Natural killer cell (primary cell): ENCODE measurements around the gene PGS1. TPM values are rescaled to one million over a fixed set of nuclear protein-coding genes. Genes with fewer than 3 reads are reported as not detected.
"Not testable (repeated sequence)": the region's sequence is repeated elsewhere in the genome, so short reads cannot be mapped to it uniquely, and the experiment has no call there.

Experiments
- ATAC-seq, 3 donors: fragments of 150-1000 bp in 2 of 3; fragments of 200-7000 bp in 1 of 3; cut with Tn5 transposase; 1 replicate in 1 of 3; 2 replicates in 2 of 3; pipeline ENCODE4 v1.10.0; 2021; ENCODE audit warnings: mild to moderate bottlenecking in 2 of 3, moderate library complexity in 2 of 3
- DNase-seq, 2 donors: peaks; one replicate each; pipeline versions ENCODE4 v3.0.0 to v3.0.0-alpha.2; 2013 to 2021; ENCODE audit warnings: mixed read lengths in 1 of 2
- H3K27ac ChIP-seq: one replicate; pipeline ENCODE4 v1.5.1; 2013; ENCODE audit warnings: mild to moderate bottlenecking, low read length
- H3K27me3 ChIP-seq: one replicate; pipeline ENCODE4 v1.6.1; 2013; ENCODE audit warnings: low read length; ENCODE audit not compliant: control insufficient read depth, insufficient read depth
- H3K36me3 ChIP-seq: one replicate; pipeline ENCODE4 v1.6.1; 2013; ENCODE audit warnings: low read length; ENCODE audit not compliant: control insufficient read depth, insufficient read depth
- H3K4me1 ChIP-seq: one replicate; pipeline ENCODE4 v1.6.1; 2013; ENCODE audit warnings: low read length; ENCODE audit not compliant: control insufficient read depth, insufficient read depth
- H3K4me3 ChIP-seq: one replicate; pipeline ENCODE4 v1.5.1; 2013; ENCODE audit warnings: low read length
- H3K9me3 ChIP-seq: one replicate; pipeline ENCODE4 v1.6.1; 2013; ENCODE audit warnings: low read length; ENCODE audit not compliant: control insufficient read depth, insufficient read depth
- H3K27ac Mint-ChIP-seq, 2 donors: one replicate each; pipeline ENCODE4 v1.8.0; 2022; ENCODE audit warnings: mild to moderate bottlenecking in 2 of 2, mixed read lengths in 2 of 2, moderate library complexity in 1 of 2
- H3K27me3 Mint-ChIP-seq, 2 donors: one replicate each; pipeline ENCODE4 v1.8.0; 2022; ENCODE audit warnings: low read depth in 2 of 2, mixed read lengths in 2 of 2
- H3K36me3 Mint-ChIP-seq: one replicate; pipeline ENCODE4 v1.8.0; 2022; ENCODE audit warnings: mixed read lengths
- H3K4me1 Mint-ChIP-seq, 2 donors: one replicate each; pipeline ENCODE4 v1.8.0; 2022; ENCODE audit warnings: mixed read lengths in 2 of 2
- H3K4me3 Mint-ChIP-seq: one replicate; pipeline ENCODE4 v1.8.0; 2022; ENCODE audit warnings: mild to moderate bottlenecking, moderate library complexity, mixed read lengths
- H3K9me3 Mint-ChIP-seq, 2 donors: one replicate each; pipeline ENCODE4 v1.8.0; 2022; ENCODE audit warnings: mixed read lengths in 2 of 2
- WGBS: methylation state at CpG from one replicate; pipeline ENCODE4 v1.1.7; 2013; ENCODE audit warnings: missing lambda C conversion rate; ENCODE audit not compliant: insufficient coverage; 5-methylcytosine and 5-hydroxymethylcytosine counted together
- intact Hi-C: fragments of 100-400 bp; cut with micrococcal nuclease; formaldehyde crosslinking; loops from one replicate; pipeline ENCODE4 v1.14.2; 2022
- total RNA-seq, 4 donors: library from RNA; stranded (reverse); fragments of 120-200 nt in 1 of 4; gene quantifications; one replicate each; pipeline versions ENCODE4 v1.2.3 to v1.2.4, GENCODE V29; 2013 to 2022
- TF ChIP-seq, protein P1 (sequence below): fragments of 200-600 bp; IDR thresholded peaks from one replicate; pipeline ENCODE4 v1.8.0; 2022; ENCODE audit warnings: antibody characterized with exemption

PGS1 gene, protein sequence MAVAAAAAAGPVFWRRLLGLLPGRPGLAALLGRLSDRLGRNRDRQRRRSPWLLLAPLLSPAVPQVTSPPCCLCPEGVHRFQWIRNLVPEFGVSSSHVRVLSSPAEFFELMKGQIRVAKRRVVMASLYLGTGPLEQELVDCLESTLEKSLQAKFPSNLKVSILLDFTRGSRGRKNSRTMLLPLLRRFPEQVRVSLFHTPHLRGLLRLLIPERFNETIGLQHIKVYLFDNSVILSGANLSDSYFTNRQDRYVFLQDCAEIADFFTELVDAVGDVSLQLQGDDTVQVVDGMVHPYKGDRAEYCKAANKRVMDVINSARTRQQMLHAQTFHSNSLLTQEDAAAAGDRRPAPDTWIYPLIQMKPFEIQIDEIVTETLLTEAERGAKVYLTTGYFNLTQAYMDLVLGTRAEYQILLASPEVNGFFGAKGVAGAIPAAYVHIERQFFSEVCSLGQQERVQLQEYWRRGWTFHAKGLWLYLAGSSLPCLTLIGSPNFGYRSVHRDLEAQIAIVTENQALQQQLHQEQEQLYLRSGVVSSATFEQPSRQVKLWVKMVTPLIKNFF
- 10 to 100 TPM; 47.9 to 53.6 (median 48.3) TPM for total RNA-seq
- total RNA-seq (2013) = 48.1 TPM

GRCh38 chr17:78378225-78379130 lies at the start of gene PGS1:
TSS of gene PGS1 (plus strand) at chr17:78378649. CDS start at chr17:78378666, 17 bp downstream.
- Mint-ChIP-seq H3K4me3 (peak within 1 kb of the TSS; percentile 91), H3K27me3 (no peaks in the 10 kb centered on the region), H3K4me1 (peaks cover 38% of the 10 kb centered on the region in 2 donors), H3K9me3 (no peaks in the 10 kb centered on the region), H3K27ac (peak within 1 kb of the TSS; percentile 84 to 95), H3K36me3 (no peaks in the 10 kb centered on the region)
- WGBS = 2% methylated on average over 89 of the region's 89 CpGs
- no peaks in the 10 kb centered on the region for H3K27me3 ChIP-seq
- TF ChIP-seq, protein P1, sequence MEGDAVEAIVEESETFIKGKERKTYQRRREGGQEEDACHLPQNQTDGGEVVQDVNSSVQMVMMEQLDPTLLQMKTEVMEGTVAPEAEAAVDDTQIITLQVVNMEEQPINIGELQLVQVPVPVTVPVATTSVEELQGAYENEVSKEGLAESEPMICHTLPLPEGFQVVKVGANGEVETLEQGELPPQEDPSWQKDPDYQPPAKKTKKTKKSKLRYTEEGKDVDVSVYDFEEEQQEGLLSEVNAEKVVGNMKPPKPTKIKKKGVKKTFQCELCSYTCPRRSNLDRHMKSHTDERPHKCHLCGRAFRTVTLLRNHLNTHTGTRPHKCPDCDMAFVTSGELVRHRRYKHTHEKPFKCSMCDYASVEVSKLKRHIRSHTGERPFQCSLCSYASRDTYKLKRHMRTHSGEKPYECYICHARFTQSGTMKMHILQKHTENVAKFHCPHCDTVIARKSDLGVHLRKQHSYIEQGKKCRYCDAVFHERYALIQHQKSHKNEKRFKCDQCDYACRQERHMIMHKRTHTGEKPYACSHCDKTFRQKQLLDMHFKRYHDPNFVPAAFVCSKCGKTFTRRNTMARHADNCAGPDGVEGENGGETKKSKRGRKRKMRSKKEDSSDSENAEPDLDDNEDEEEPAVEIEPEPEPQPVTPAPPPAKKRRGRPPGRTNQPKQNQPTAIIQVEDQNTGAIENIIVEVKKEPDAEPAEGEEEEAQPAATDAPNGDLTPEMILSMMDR = no peak
- DNase-seq (peak; percentile 83 to 90), ATAC-seq (peak; percentile 73 to 86 (median 76))
- H3K4me1 ChIP-seq = peaks cover 41% of the 10 kb centered on the region
- peak within 1 kb of the TSS; percentile 66 for H3K27ac ChIP-seq
- H3K36me3 ChIP-seq = no peaks in the 10 kb centered on the region
- no peaks in the 10 kb centered on the region for H3K9me3 ChIP-seq
- H3K4me3 ChIP-seq = peak within 1 kb of the TSS; percentile 90
- intact Hi-C loops = loop anchor here (2.0 kb wide), 1 partner anchor 18 kb away; the partner anchor contains the start of gene SOCS3

DNA sequence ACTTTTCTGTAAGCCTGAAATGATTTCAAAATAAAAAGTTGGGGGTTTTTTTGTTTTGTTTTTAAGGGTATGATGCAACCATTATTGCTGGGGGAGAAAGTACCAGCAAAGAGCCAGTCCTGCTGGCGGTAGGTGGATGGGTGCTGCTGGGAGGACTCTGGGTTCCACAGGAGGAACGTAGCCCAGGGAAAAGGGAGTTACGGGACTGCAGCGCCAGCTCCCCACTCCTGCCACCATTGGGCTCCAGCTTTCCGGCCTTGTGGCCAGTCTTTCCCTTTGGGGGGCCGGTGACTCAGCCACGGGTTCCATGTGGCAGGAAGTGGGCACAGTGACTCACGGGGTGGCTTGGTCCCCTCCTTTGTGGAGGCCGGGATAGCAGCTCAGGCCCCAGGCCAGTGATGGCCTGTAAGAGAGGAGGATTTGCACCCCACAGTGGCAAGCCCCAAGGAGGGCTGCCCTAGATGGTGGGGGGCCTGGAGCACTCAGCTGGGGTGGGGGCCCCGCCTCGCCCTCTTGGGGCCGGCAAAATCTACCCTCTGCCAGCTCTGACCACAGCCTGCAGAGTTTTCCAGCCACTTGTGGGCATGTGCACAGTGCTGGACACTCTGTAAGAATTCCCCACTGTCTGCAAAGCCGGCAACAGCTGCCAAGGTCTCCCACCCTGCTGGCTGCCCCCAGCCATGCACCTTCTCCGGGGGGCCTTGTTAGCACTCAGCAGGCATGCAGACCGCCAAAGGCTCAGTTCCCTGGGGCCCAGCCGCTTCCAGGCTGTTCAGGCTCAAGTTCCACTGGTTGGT lies 49.0 kb upstream of the PGS1 start:
- Mint-ChIP-seq H3K9me3 (no peaks in the 10 kb centered on the region), H3K4me3 (peak overlapping the region; percentile 54), H3K27ac (peak overlapping the region; percentile 54 to 58), H3K27me3 (peaks cover 5 to 11% of the 10 kb centered on the region in 2 donors), H3K36me3 (no peaks in the 10 kb centered on the region), H3K4me1 (peaks cover 20% of the 10 kb centered on the region in 2 donors)
- peaks cover 30% of the 10 kb centered on the region for H3K4me1 ChIP-seq
- TF ChIP-seq, protein P1 = no peak
- ATAC-seq (peak; percentile 56 to 74 (median 62)), DNase-seq (peak in 1 of 2 donors; percentile 42)
- 38% methylated on average over 16 of the region's 16 CpGs for WGBS
- H3K27ac ChIP-seq = no peak overlapping the region
- H3K27me3 ChIP-seq = no peaks in the 10 kb centered on the region
- H3K36me3 ChIP-seq = no peaks in the 10 kb centered on the region
- H3K9me3 ChIP-seq = no peaks in the 10 kb centered on the region
- no peak overlapping the region for H3K4me3 ChIP-seq
- intact Hi-C loops = no loop called here

DNA sequence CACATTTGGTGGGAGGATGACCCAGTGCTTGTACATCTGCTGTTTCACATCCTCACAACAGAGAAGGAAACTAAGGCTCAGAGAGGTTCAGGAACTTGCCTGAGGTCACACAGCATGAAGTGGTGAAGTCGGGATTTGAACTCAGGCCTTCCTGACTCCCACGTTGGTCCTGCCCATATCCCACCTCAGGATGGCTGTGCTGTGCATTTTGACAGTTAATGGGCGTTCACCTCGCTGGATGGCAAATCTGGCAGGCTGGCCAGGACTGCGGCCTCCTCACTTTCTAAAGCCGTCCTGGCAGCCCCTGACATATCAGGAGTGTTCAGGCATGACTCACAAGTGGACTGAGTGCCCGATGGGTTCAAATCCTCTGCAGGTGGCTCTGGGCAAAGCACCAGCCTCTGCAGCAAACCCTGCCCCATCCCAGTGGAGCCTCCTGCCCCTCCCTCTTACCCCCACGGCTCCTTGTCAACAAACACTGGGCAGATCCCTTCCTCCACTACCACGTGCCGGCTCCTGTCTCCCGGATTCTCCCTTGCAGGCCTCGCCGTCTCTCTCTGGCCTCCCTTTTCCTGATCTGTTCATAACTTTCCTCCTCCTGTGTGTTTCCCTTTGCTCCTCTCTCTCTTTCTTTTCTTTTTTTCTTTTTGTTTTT lies 47.8 kb upstream of the PGS1 start:
- Mint-ChIP-seq H3K27ac (no peak overlapping the region), H3K4me1 (peaks cover 16% of the 10 kb centered on the region in 2 donors)

DNA sequence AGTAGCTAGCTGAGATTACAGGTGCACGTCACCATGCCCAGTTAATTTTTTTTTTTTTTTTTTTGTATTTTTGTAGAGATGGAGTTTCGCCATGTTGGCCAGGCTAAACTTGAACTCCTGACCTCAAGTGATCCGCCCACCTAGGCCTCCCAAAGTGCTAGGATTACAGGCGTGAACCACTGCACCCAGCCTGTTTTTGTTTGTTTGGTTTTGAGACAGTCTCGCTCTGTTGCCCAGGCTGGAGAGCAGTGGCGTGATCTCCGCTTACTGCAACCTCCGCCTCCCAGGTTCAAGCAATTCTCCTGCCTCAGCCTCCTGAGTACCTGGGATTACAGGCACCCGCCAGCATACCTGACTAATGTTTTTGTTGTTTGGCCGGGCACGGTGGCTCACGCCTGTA lies 47.1 kb upstream of the PGS1 start:
- H3K27me3 ChIP-seq, H3K27ac ChIP-seq, H3K27ac Mint-ChIP-seq, H3K4me3 Mint-ChIP-seq, H3K9me3 ChIP-seq, H3K36me3 Mint-ChIP-seq, H3K36me3 ChIP-seq, DNase-seq, intact Hi-C loops, H3K9me3 Mint-ChIP-seq, H3K4me3 ChIP-seq, ATAC-seq: not testable (repeated sequence)
- H3K4me1 Mint-ChIP-seq = peaks cover 16% of the 10 kb centered on the region in 2 donors
- WGBS = 98% methylated on average over 12 of the region's 12 CpGs
- H3K27me3 Mint-ChIP-seq = peaks cover 0 to 11% of the 10 kb centered on the region in 2 donors
- peaks cover 25% of the 10 kb centered on the region for H3K4me1 ChIP-seq

More for the DNA sequence above, 47.8 kb upstream of the PGS1 start:
- H3K4me3 Mint-ChIP-seq = no peak overlapping the region
- intact Hi-C loops = no loop called here
- H3K27me3 ChIP-seq = no peaks in the 10 kb centered on the region
- H3K9me3 ChIP-seq = no peaks in the 10 kb centered on the region
- no peaks in the 10 kb centered on the region for H3K36me3 Mint-ChIP-seq
- no peak overlapping the region for H3K27ac ChIP-seq
- H3K27me3 Mint-ChIP-seq = peaks cover 0 to 11% of the 10 kb centered on the region in 2 donors
- H3K4me3 ChIP-seq = no peak overlapping the region
- ATAC-seq (no peak), DNase-seq (no peak)
- WGBS = 91% methylated on average over 13 of the region's 13 CpGs
- no peaks in the 10 kb centered on the region for H3K36me3 ChIP-seq
- peaks cover 25% of the 10 kb centered on the region for H3K4me1 ChIP-seq
- H3K9me3 Mint-ChIP-seq = no peaks in the 10 kb centered on the region
- TF ChIP-seq, protein P1 = no peak
